Keratinocyte (primary cell): ENCODE measurements around the gene PLPP3. TPM values are rescaled to one million over a fixed set of nuclear protein-coding genes. Genes with fewer than 3 reads are reported as not detected.

Source experiments
- DNase-seq: peaks from one replicate; pipeline ENCODE4 v3.0.0-alpha.2; 2011; ENCODE audit warnings: low read depth, missing footprints, low spot score
- FAIRE-seq: peaks from 2 replicates; lab custom pipeline; 2011; peaks lifted over from hg19 to GRCh38; lab: Jason Lieb, UNC
- H2AFZ ChIP-seq: 2 replicates; pipeline ENCODE4 v1.6.0; 2012; ENCODE audit warnings: low read length, control low read depth, inconsistent platforms; ENCODE audit not compliant: control insufficient read depth
- H3K27ac ChIP-seq: 2 replicates; pipeline ENCODE4 v1.5.1; 2011; ENCODE audit warnings: low read length; ENCODE audit not compliant: control insufficient read depth, insufficient read depth
- H3K27me3 ChIP-seq: 3 replicates; pipeline ENCODE4 v1.6.0; 2011; ENCODE audit warnings: low read length; ENCODE audit not compliant: control insufficient read depth, insufficient read depth; ENCODE audit errors: extremely low read depth
- H3K36me3 ChIP-seq, 2 experiments: 2 replicates in 1 of 2; 3 replicates in 1 of 2; pipeline ENCODE4 v1.5.1; 2011; ENCODE audit warnings: low read length in 2 of 2, mild to moderate bottlenecking in 1 of 2; ENCODE audit not compliant: control insufficient read depth in 2 of 2, insufficient read depth in 2 of 2; ENCODE audit errors: extremely low read depth in 1 of 2
- H3K4me1 ChIP-seq: 3 replicates; pipeline ENCODE4 v1.5.1; 2011; ENCODE audit warnings: low read length; ENCODE audit not compliant: control insufficient read depth, insufficient read depth; ENCODE audit errors: extremely low read depth
- H3K4me2 ChIP-seq: 3 replicates; pipeline ENCODE4 v1.6.0; 2011; ENCODE audit warnings: low read depth, low read length; ENCODE audit not compliant: control insufficient read depth, insufficient read depth; ENCODE audit errors: extremely low read depth
- H3K4me3 ChIP-seq, 3 experiments: fragments of 200-600 bp in 1 of 3; sonication (generic) in 1 of 3; 2 replicates in 2 of 3; 3 replicates in 1 of 3; pipeline ENCODE4 v1.5.1; 2011 to 2016; ENCODE audit warnings: low read length in 3 of 3, mild to moderate bottlenecking in 3 of 3, control low read depth in 2 of 3, inconsistent platforms in 1 of 3, low read depth in 1 of 3, mixed read lengths in 1 of 3, mixed run types in 1 of 3, moderate library complexity in 1 of 3; ENCODE audit not compliant: control insufficient read depth in 2 of 3, insufficient read depth in 2 of 3; ENCODE audit errors: extremely low read depth in 1 of 3
- H3K79me2 ChIP-seq: 2 replicates; pipeline ENCODE4 v1.6.0; 2012; ENCODE audit warnings: low read length; ENCODE audit not compliant: control insufficient read depth, insufficient read depth
- H3K9ac ChIP-seq: 3 replicates; pipeline ENCODE4 v1.6.0; 2011; ENCODE audit warnings: low read length; ENCODE audit not compliant: control insufficient read depth, insufficient read depth; ENCODE audit errors: extremely low read depth
- H3K9me1 ChIP-seq: 3 replicates; pipeline ENCODE4 v1.6.0; 2011; ENCODE audit warnings: low read length; ENCODE audit not compliant: control insufficient read depth, insufficient read depth; ENCODE audit errors: extremely low read depth
- H3K9me3 ChIP-seq: 2 replicates; pipeline ENCODE4 v1.5.1; 2012; ENCODE audit warnings: low read depth, low read length; ENCODE audit not compliant: control insufficient read depth
- H4K20me1 ChIP-seq: 3 replicates; pipeline ENCODE4 v1.6.0; 2011; ENCODE audit warnings: low read length; ENCODE audit not compliant: control insufficient read depth, insufficient read depth; ENCODE audit errors: extremely low read depth
- EZH2 ChIP-seq: IDR thresholded peaks from one replicate; pipeline ENCODE4 v1.6.1; 2012; ENCODE audit warnings: inconsistent platforms, mild to moderate bottlenecking, low read length, moderate library complexity
- dilution Hi-C: fragments of 300-500 bp; cut with MboI; formaldehyde crosslinking; loops from one replicate; pipeline ENCODE4 v1.7.0; 2020; ENCODE audit warnings: low sequenced_read_pairs; ENCODE audit not compliant: extremely low pct_ligation_motif_present
- polyA plus RNA-seq, 5 experiments: library from polyadenylated mRNA; depleted of rRNA in 3 of 5; stranded (reverse) in 3 of 5; stranded (forward) in 1 of 5; unstranded in 1 of 5; fragments of >200 nt; gene quantifications; 1 replicate in 1 of 5; 2 replicates in 3 of 5; 3 replicates in 1 of 5; pipeline versions ENCODE4 v1.2.1 to v1.2.3, GENCODE V29; 2011 to 2012; ENCODE audit warnings: missing spikeins in 2 of 5, low read depth in 1 of 5, low replicate concordance in 1 of 5
- TF ChIP-seq, protein P1 (sequence below), 3 experiments: IDR thresholded peaks in 1 of 3; conservative IDR thresholded peaks in 1 of 3; optimal IDR thresholded peaks in 1 of 3; 2 replicates in 2 of 3; 3 replicates in 1 of 3; pipeline versions ENCODE3 to v1.5.1; 2011; ENCODE audit warnings: low read length in 3 of 3, mild to moderate bottlenecking in 3 of 3, moderate library complexity in 2 of 3, control low read depth in 1 of 3, inconsistent platforms in 1 of 3; ENCODE audit not compliant: insufficient read depth in 2 of 3; ENCODE audit errors: extremely low read depth in 1 of 3

PLPP3 gene
- polyA plus RNA-seq, 1 donor (not counting 4 experiments of a cell fraction or from before 2014, with no cell fraction given) = 4.0 TPM

DNA sequence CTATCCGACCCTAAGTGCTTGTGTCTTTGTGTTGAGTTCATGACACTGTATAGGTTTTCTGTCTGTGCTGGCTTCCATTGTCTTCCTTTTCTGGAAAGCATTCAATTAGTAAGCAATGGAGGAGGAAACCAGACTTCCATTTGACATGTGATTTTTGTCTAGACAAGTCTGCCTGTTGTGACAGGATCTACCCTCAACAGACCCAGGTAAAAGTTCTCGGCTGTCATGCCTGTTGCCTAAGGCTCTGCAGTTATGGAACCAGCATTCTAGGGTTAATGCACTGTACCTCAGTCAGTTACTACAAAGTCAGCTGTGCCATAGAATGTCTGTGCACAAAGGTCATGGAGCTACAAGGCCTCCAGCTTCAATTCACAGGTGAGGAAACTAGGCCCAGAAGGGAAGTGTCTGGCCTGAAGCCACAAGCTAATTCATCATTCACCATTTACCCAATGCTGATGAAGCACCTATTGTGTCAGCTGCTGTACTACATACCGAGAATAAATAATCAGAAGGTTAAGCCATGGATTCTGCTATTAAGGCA lies 72.3 kb downstream of the PLPP3 start:
- no peak overlapping the region for H3K4me3 ChIP-seq
- peak; percentile 94 for FAIRE-seq
- H3K36me3 ChIP-seq = no peaks in the 10 kb centered on the region
- H3K9ac ChIP-seq = no peak overlapping the region
- no peaks in the 10 kb centered on the region for H4K20me1 ChIP-seq
- TF ChIP-seq EZH2 = no peak
- TF ChIP-seq, protein P1, sequence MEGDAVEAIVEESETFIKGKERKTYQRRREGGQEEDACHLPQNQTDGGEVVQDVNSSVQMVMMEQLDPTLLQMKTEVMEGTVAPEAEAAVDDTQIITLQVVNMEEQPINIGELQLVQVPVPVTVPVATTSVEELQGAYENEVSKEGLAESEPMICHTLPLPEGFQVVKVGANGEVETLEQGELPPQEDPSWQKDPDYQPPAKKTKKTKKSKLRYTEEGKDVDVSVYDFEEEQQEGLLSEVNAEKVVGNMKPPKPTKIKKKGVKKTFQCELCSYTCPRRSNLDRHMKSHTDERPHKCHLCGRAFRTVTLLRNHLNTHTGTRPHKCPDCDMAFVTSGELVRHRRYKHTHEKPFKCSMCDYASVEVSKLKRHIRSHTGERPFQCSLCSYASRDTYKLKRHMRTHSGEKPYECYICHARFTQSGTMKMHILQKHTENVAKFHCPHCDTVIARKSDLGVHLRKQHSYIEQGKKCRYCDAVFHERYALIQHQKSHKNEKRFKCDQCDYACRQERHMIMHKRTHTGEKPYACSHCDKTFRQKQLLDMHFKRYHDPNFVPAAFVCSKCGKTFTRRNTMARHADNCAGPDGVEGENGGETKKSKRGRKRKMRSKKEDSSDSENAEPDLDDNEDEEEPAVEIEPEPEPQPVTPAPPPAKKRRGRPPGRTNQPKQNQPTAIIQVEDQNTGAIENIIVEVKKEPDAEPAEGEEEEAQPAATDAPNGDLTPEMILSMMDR (optimal IDR thresholded peaks at IDR 0.05 in 1 of 3, IDR thresholded peaks at IDR 0.05 in 1 of 3, conservative IDR thresholded peaks at IDR 0.05 in 1 of 3; ENCODE audit: extremely low read depth in 1 of 3, insufficient read depth in 2 of 3, low read length in 3 of 3) = no peak
- no peaks in the 10 kb centered on the region for H3K27me3 ChIP-seq
- no peaks in the 10 kb centered on the region for H3K9me3 ChIP-seq
- no peaks in the 10 kb centered on the region for H3K9me1 ChIP-seq
- H3K79me2 ChIP-seq = no peaks in the 10 kb centered on the region
- dilution Hi-C loops = no loop called here
- peak; percentile 86 for DNase-seq
- peak overlapping the region; percentile 52 for H3K4me2 ChIP-seq
- peak overlapping the region; percentile 44 for H3K27ac ChIP-seq
- H3K4me1 ChIP-seq = peaks cover 33% of the 10 kb centered on the region
- H2AFZ ChIP-seq = peak overlapping the region; percentile 45

- no peaks in the 10 kb centered on the region for H3K9me1 ChIP-seq
- no peak overlapping the region for H2AFZ ChIP-seq
- H3K4me1 ChIP-seq = peaks cover 33% of the 10 kb centered on the region
- DNase-seq (no peak), FAIRE-seq (no peak)
- TF ChIP-seq, protein P1 (optimal IDR thresholded peaks at IDR 0.05 in 1 of 3, IDR thresholded peaks at IDR 0.05 in 1 of 3, conservative IDR thresholded peaks at IDR 0.05 in 1 of 3; ENCODE audit: extremely low read depth in 1 of 3, insufficient read depth in 2 of 3, low read length in 3 of 3) = no peak
- no peaks in the 10 kb centered on the region for H3K36me3 ChIP-seq
- dilution Hi-C loops = no loop called here
- no peak overlapping the region for H3K9ac ChIP-seq
- H3K79me2 ChIP-seq = no peaks in the 10 kb centered on the region
- H3K27ac ChIP-seq = peak overlapping the region; percentile 44
- no peaks in the 10 kb centered on the region for H3K27me3 ChIP-seq
- H3K4me3 ChIP-seq = no peak overlapping the region
- peak overlapping the region; percentile 52 for H3K4me2 ChIP-seq
- H4K20me1 ChIP-seq = no peaks in the 10 kb centered on the region
- no peaks in the 10 kb centered on the region for H3K9me3 ChIP-seq
These were observed 73.3 kb downstream of the PLPP3 start for GRCh38 chr1:56505792-56506743.
